RWPE1 (cell line): ENCODE results near the gene SKI.
"Not testable (repeated sequence)": the region's sequence is repeated elsewhere in the genome, so short reads cannot be mapped to it uniquely, and the experiment has no call there.

Experiments used
- CTCF ChIA-PET: fragments of 350-600 bp; sonication (Branson Sonifier 250); formaldehyde crosslinking; extraction: SDS; loops from one replicate; lab custom pipeline; 2021; lab: Yijun Ruan, JAX
- POLR2A ChIA-PET: fragments of 400-600 bp; formaldehyde crosslinking; extraction: SDS; loops from one replicate; lab custom pipeline; 2020; ENCODE audit warnings: antibody characterized with exemption; ENCODE audit not compliant: low non-redundant PET; lab: Yijun Ruan, JAX
- DNase-seq: peaks from one replicate; pipeline ENCODE4 v3.0.0; 2012; ENCODE audit warnings: low spot score
- H3K27ac ChIP-seq: fragments of 450-650 bp; 2 replicates; pipeline ENCODE4 v1.5.1; 2017
- CTCF ChIP-seq: fragments of 450-650 bp; conservative IDR thresholded peaks from 2 replicates; pipeline ENCODE4 v1.5.1; 2017; ENCODE audit warnings: low read depth, mild to moderate bottlenecking

Gene SKI

GRCh38 chr1:2291577-2291976 lies 63.5 kb downstream of the SKI start:
- peak overlapping the region; percentile 97 for H3K27ac ChIP-seq
- no peak for DNase-seq
- TF ChIP-seq CTCF = no peak
- CTCF ChIA-PET = no interaction called here
- POLR2A ChIA-PET = no interaction called here

- ChIA-PET POLR2A (no interaction called here), CTCF (interaction anchor here (0.6 kb wide), 1 partner anchor 681 kb away, joined by 3 read pairs; no protein-coding TSS in a partner anchor)
- peak overlapping the region; percentile 97 for H3K27ac ChIP-seq
- TF ChIP-seq CTCF = no peak
- DNase-seq = no peak
Measured at GRCh38 chr1:2292725-2293450, 64.8 kb downstream of the SKI start.

GRCh38 chr1:2294033-2294724 lies 66.1 kb downstream of the SKI start:
- no peak for DNase-seq
- CTCF ChIA-PET = interaction anchor here (1.2 kb wide), 1 partner anchor 21 kb away, joined by 4 read pairs; no protein-coding TSS in a partner anchor
- POLR2A ChIA-PET = no interaction called here

GRCh38 chr1:2294725-2295078 lies 66.6 kb downstream of the SKI start:
- ChIA-PET CTCF (interaction anchor here (1.2 kb wide), 1 partner anchor 21 kb away, joined by 4 read pairs; no protein-coding TSS in a partner anchor), POLR2A (no interaction called here)
- H3K27ac ChIP-seq = peak overlapping the region; percentile 97
- no peak for TF ChIP-seq CTCF
- DNase-seq = no peak

More at GRCh38 chr1:2294033-2294724, 66.1 kb downstream of the SKI start:
- peak overlapping the region; percentile 97 for H3K27ac ChIP-seq
- TF ChIP-seq CTCF = no peak

- peak overlapping the region; percentile 97; the same call in 1 of the 2 replicates for H3K27ac ChIP-seq
- no peak for TF ChIP-seq CTCF
- CTCF ChIA-PET = no interaction called here
- DNase-seq = no peak
- POLR2A ChIA-PET = no interaction called here
Measured at GRCh38 chr1:2295526-2295925, 67.4 kb downstream of the SKI start.

GRCh38 chr1:2296211-2296610 lies 68.1 kb downstream of the SKI start:
- CTCF ChIA-PET, DNase-seq, POLR2A ChIA-PET: not testable (repeated sequence)
- peak overlapping the region; percentile 97 for H3K27ac ChIP-seq

- DNase-seq = no peak
- no peak for TF ChIP-seq CTCF
- peak overlapping the region; percentile 97; the same call in 1 of the 2 replicates for H3K27ac ChIP-seq
- ChIA-PET POLR2A (no interaction called here), CTCF (no interaction called here)
Measured at GRCh38 chr1:2296614-2297013, 68.5 kb downstream of the SKI start.
